Measurements from ENCODE around the gene METTL9. TPM values are rescaled to one million over a fixed set of nuclear protein-coding genes. Genes with fewer than 3 reads are reported as not detected.
A peak's percentile ranks its signal among the peaks of the same experiment; 100 is the strongest.
"Not testable (repeated sequence)": the region's sequence is repeated elsewhere in the genome, so short reads cannot be mapped to it uniquely, and the experiment has no call there.

Gene METTL9
- total and polyA plus RNA-seq, 9 of the 15 experiments (the other 6 are each of a cell fraction or from before 2014, with no cell fraction given): 12.2 to 107 (median 79.1) TPM

GRCh38 chr16:21551076-21551475 lies 48.3 kb upstream of the METTL9 start:
- H3K36me3 ChIP-seq (ENCODE audit: control insufficient read depth, insufficient read depth, low read length); POLR2A ChIA-PET; DNase-seq (ENCODE audit: extremely low read depth in 1 of 4, low spot score in 3 of 4); H3K27me3 ChIP-seq (ENCODE audit: control insufficient read depth in 2 of 2, insufficient read depth in 2 of 2, low read length in 2 of 2); H3K4me2 ChIP-seq (ENCODE audit: insufficient read depth, low read length); FAIRE-seq; H3K4me3 ChIP-seq; BruUV-seq (replicated peaks); H3K27ac ChIP-seq (ENCODE audit: extremely low read depth, low read depth, low read length); H3K79me2 ChIP-seq (ENCODE audit: control insufficient read depth, insufficient read depth, low read length); ATAC-seq; H3K9ac ChIP-seq (ENCODE audit: insufficient read depth in 1 of 2, low read depth in 2 of 2, low read length in 2 of 2); H2AFZ ChIP-seq (ENCODE audit: low read depth, low read length); H3K9me1 ChIP-seq (ENCODE audit: control insufficient read depth, insufficient read depth, low read length); CTCF ChIA-PET (ENCODE audit: low intra/inter-chr PET ratio); H3K9me3 ChIP-seq (replicated peaks; ENCODE audit: control insufficient read depth, insufficient read depth, low read depth, low read length); H4K20me1 ChIP-seq (replicated peaks; ENCODE audit: control insufficient read depth, insufficient read depth, low read length): not testable (repeated sequence)
- in situ Hi-C loops (cut with MboI): loop anchor here (25.0 kb wide), 1 partner anchor 239 kb away; no protein-coding TSS in a partner anchor
- intact Hi-C loops (cut with micrococcal nuclease): loop anchor here (5.0 to 10.0 kb wide), 2 partner anchors 249 to 396 kb away; partner anchors contain the start of genes DNAH3 and LDAF1
- H3K4me1 ChIP-seq (replicated peaks in 1 of 2; ENCODE audit: control insufficient read depth in 2 of 2, insufficient read depth in 2 of 2, low read length in 2 of 2): peaks cover 0 to 19% of the 10 kb centered on the region in 2 experiments; a peak in 4 of 5 replicates
- 80% methylated on average over 3 of the region's 7 CpGs for WGBS (ENCODE audit: insufficient coverage, low coverage, missing lambda C conversion rate)
- TF ChIP-seq ZNF134 (CRISPR knock-in tag; conservative IDR thresholded peaks at IDR 0.05): 0 out of 2 replicates have a peak, but pooled peaks have one; percentile 41

GRCh38 chr16:21551600-21551999 lies 47.8 kb upstream of the METTL9 start:
- H3K4me1 ChIP-seq (replicated peaks in 1 of 2; ENCODE audit: control insufficient read depth in 2 of 2, insufficient read depth in 2 of 2, low read length in 2 of 2): peaks cover 0 to 19% of the 10 kb centered on the region in 2 experiments; a peak in 4 of 5 replicates
- H3K9me3 ChIP-seq (replicated peaks; ENCODE audit: control insufficient read depth, insufficient read depth, low read depth, low read length); H4K20me1 ChIP-seq (replicated peaks; ENCODE audit: control insufficient read depth, insufficient read depth, low read length); H3K36me3 ChIP-seq (ENCODE audit: control insufficient read depth, insufficient read depth, low read length); H3K9ac ChIP-seq (ENCODE audit: insufficient read depth in 1 of 2, low read depth in 2 of 2, low read length in 2 of 2); H3K27me3 ChIP-seq (ENCODE audit: control insufficient read depth in 2 of 2, insufficient read depth in 2 of 2, low read length in 2 of 2); H3K9me1 ChIP-seq (ENCODE audit: control insufficient read depth, insufficient read depth, low read length); H3K4me3 ChIP-seq; H3K27ac ChIP-seq (ENCODE audit: extremely low read depth, low read depth, low read length); POLR2A ChIA-PET; DNase-seq (ENCODE audit: extremely low read depth in 1 of 4, low spot score in 3 of 4); H2AFZ ChIP-seq (ENCODE audit: low read depth, low read length); BruUV-seq (replicated peaks); H3K79me2 ChIP-seq (ENCODE audit: control insufficient read depth, insufficient read depth, low read length); H3K4me2 ChIP-seq (ENCODE audit: insufficient read depth, low read length); CTCF ChIA-PET (ENCODE audit: low intra/inter-chr PET ratio); FAIRE-seq: not testable (repeated sequence)
- intact Hi-C loops (cut with micrococcal nuclease) (loop anchor here (5.0 to 10.0 kb wide), 2 partner anchors 249 to 397 kb away; partner anchors contain the start of genes DNAH3 and LDAF1), in situ Hi-C loops (cut with MboI) (loop anchor here (25.0 kb wide), 1 partner anchor 239 kb away; no protein-coding TSS in a partner anchor)
- peak in 1 of 2 experiments; percentile 44; a peak in 2 of 4 replicates for TF ChIP-seq RAD21 (CRISPR knock-in tag; conservative IDR thresholded peaks at IDR 0.05 in 1 of 2, IDR thresholded peaks at IDR 0.05 in 1 of 2)
- TF ChIP-seq, protein P1, sequence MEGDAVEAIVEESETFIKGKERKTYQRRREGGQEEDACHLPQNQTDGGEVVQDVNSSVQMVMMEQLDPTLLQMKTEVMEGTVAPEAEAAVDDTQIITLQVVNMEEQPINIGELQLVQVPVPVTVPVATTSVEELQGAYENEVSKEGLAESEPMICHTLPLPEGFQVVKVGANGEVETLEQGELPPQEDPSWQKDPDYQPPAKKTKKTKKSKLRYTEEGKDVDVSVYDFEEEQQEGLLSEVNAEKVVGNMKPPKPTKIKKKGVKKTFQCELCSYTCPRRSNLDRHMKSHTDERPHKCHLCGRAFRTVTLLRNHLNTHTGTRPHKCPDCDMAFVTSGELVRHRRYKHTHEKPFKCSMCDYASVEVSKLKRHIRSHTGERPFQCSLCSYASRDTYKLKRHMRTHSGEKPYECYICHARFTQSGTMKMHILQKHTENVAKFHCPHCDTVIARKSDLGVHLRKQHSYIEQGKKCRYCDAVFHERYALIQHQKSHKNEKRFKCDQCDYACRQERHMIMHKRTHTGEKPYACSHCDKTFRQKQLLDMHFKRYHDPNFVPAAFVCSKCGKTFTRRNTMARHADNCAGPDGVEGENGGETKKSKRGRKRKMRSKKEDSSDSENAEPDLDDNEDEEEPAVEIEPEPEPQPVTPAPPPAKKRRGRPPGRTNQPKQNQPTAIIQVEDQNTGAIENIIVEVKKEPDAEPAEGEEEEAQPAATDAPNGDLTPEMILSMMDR (IDR thresholded peaks at IDR 0.05 in 2 of 3, conservative IDR thresholded peaks at IDR 0.05 in 1 of 3; ENCODE audit: insufficient read depth in 2 of 3, low read depth in 1 of 3, low read length in 3 of 3): peak in 1 of 3 experiments; percentile 9; a peak in 1 of 6 replicates
- TF ChIP-seq, protein P2, sequence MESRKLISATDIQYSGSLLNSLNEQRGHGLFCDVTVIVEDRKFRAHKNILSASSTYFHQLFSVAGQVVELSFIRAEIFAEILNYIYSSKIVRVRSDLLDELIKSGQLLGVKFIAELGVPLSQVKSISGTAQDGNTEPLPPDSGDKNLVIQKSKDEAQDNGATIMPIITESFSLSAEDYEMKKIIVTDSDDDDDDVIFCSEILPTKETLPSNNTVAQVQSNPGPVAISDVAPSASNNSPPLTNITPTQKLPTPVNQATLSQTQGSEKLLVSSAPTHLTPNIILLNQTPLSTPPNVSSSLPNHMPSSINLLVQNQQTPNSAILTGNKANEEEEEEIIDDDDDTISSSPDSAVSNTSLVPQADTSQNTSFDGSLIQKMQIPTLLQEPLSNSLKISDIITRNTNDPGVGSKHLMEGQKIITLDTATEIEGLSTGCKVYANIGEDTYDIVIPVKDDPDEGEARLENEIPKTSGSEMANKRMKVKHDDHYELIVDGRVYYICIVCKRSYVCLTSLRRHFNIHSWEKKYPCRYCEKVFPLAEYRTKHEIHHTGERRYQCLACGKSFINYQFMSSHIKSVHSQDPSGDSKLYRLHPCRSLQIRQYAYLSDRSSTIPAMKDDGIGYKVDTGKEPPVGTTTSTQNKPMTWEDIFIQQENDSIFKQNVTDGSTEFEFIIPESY (CRISPR knock-in tag; IDR thresholded peaks at IDR 0.05): 0 out of 2 replicates have a peak, but pooled peaks have one; percentile 41
- TF ChIP-seq L3MBTL2 (IDR thresholded peaks at IDR 0.05): peak; percentile 28; the same call in 1 of the 2 replicates
- 0 out of 2 replicates have a peak, but pooled peaks have one; percentile 12 for TF ChIP-seq NFIC (IDR thresholded peaks at IDR 0.05)
- peak; percentile 16; the same call in 2 of the 3 replicates for ATAC-seq
- 73% methylated on average over 12 of the region's 17 CpGs for WGBS (ENCODE audit: insufficient coverage, low coverage, missing lambda C conversion rate)

Data from K562 (cell line).